OCI-LY1 (cell line): ENCODE results near the gene MTERF4.

Source experiments
- H2AFZ ChIP-seq: fragments of 200-600 bp; sonication (generic), shearing (Covaris generic); 2 replicates; pipeline ENCODE4 v1.6.0; 2014; ENCODE audit warnings: antibody characterized with exemption, mild to moderate bottlenecking, low read length
- H3F3A ChIP-seq: fragments of 200-600 bp; sonication (generic), shearing (Covaris generic); 2 replicates; pipeline ENCODE4 v1.6.0; 2014; ENCODE audit warnings: mild to moderate bottlenecking, antibody characterized with exemption, low read length, moderate library complexity; ENCODE audit not compliant: insufficient read depth
- H3K27ac ChIP-seq: fragments of 200-600 bp; sonication (generic); 2 replicates; pipeline ENCODE4 v1.5.1; 2014; ENCODE audit warnings: low read length, mixed run types, mild to moderate bottlenecking, low read depth; ENCODE audit not compliant: poor library complexity, severe bottlenecking
- H3K27me3 ChIP-seq: fragments of 200-600 bp; sonication (generic); 2 replicates; pipeline ENCODE4 v1.6.0; 2014; ENCODE audit warnings: antibody characterized with exemption, mild to moderate bottlenecking, low read length, moderate library complexity; ENCODE audit not compliant: insufficient read depth
- H3K36me3 ChIP-seq: fragments of 200-600 bp; sonication (generic); 2 replicates; pipeline ENCODE4 v1.6.1; 2014; ENCODE audit warnings: mild to moderate bottlenecking, antibody characterized with exemption, low read length, moderate library complexity, mixed read lengths; ENCODE audit not compliant: insufficient read depth
- H3K4me1 ChIP-seq: fragments of 200-600 bp; sonication (generic); 2 replicates; pipeline ENCODE4 v1.5.1; 2014; ENCODE audit warnings: mild to moderate bottlenecking, low read length, moderate library complexity; ENCODE audit not compliant: insufficient read depth, severe bottlenecking
- H3K4me2 ChIP-seq: fragments of 200-600 bp; sonication (generic), shearing (Covaris generic); 2 replicates; pipeline ENCODE4 v1.6.1; 2014; ENCODE audit warnings: low read length
- H3K4me3 ChIP-seq: fragments of 200-600 bp; sonication (generic); 2 replicates; pipeline ENCODE4 v1.5.1; 2014; ENCODE audit warnings: low read length, low read depth, mild to moderate bottlenecking, mixed read lengths; ENCODE audit not compliant: poor library complexity, severe bottlenecking
- H3K79me2 ChIP-seq: fragments of 200-600 bp; shearing (Covaris generic); 2 replicates; pipeline ENCODE4 v1.6.1; 2016; ENCODE audit warnings: mixed run types, low read length, mixed read lengths; ENCODE audit not compliant: insufficient read depth
- H3K9ac ChIP-seq: fragments of 200-600 bp; sonication (generic), shearing (Covaris generic); 2 replicates; pipeline ENCODE4 v1.6.1; 2014; ENCODE audit warnings: mild to moderate bottlenecking, low read length, mixed read lengths
- H3K9me2 ChIP-seq: fragments of 200-600 bp; sonication (generic), shearing (Covaris generic); 2 replicates; pipeline ENCODE4 v1.6.1; 2014; ENCODE audit warnings: low read depth, mild to moderate bottlenecking, low read length, mixed read lengths
- H3K9me3 ChIP-seq: fragments of 200-600 bp; shearing (Covaris generic); 2 replicates; pipeline ENCODE4 v1.6.1; 2014; ENCODE audit warnings: low read length, mixed read lengths
- H4K20me1 ChIP-seq: fragments of 200-600 bp; sonication (generic), shearing (Covaris generic); 2 replicates; pipeline ENCODE4 v1.6.0; 2016; ENCODE audit warnings: mild to moderate bottlenecking, low read length; ENCODE audit not compliant: insufficient read depth
- CTCF ChIP-seq: fragments of 200-600 bp; sonication (generic), shearing (Covaris generic); IDR thresholded peaks from 2 replicates; pipeline ENCODE4 v1.5.1; 2017; ENCODE audit warnings: mild to moderate bottlenecking, antibody characterized with exemption, low read length, moderate library complexity, mixed read lengths
- EZH2 ChIP-seq: fragments of 200-600 bp; sonication (generic), shearing (Covaris generic); IDR thresholded peaks from 2 replicates; pipeline ENCODE4 v1.8.0; 2017; ENCODE audit warnings: borderline replicate concordance, mixed run types, mild to moderate bottlenecking, antibody characterized with exemption, low read length, moderate library complexity, mixed read lengths

MTERF4 gene

GRCh38 chr2:241102239-241102803, at the start of gene MTERF4:
Gene MTERF4 (minus strand): TSS chr2:241102287. CDS start chr2:241102273, 14 bp downstream.
- Histone ChIP-seq H4K20me1 (no peaks in the 10 kb centered on the region), H3K36me3 (peaks cover 39% of the 10 kb centered on the region; the same call in 1 of the 2 replicates), H3K4me2 (peak within 1 kb of the TSS; percentile 76), H3K79me2 (peaks cover 18% of the 10 kb centered on the region), H3K9ac (peak within 1 kb of the TSS; percentile 92), H3K27me3 (no peaks in the 10 kb centered on the region), H3K9me2 (no peaks in the 10 kb centered on the region), H3F3A (no peaks in the 10 kb centered on the region), H3K27ac (peak within 1 kb of the TSS; percentile 77), H3K4me3 (peak within 1 kb of the TSS; percentile 85), H3K9me3 (no peaks in the 10 kb centered on the region), H3K4me1 (peaks cover 48% of the 10 kb centered on the region), H2AFZ (0 out of 2 replicates have a peak within 1 kb of the TSS, but pooled peaks have one; percentile 61)
- no peak for TF ChIP-seq EZH2
- TF ChIP-seq CTCF, result no peak

- peaks cover 40% of the 10 kb centered on the region for H3K4me1 ChIP-seq
- peaks cover 29% of the 10 kb centered on the region for H3K79me2 ChIP-seq
- peak overlapping the region; percentile 89 for H3K4me3 ChIP-seq
- H3K27me3 ChIP-seq, result no peaks in the 10 kb centered on the region
- TF ChIP-seq CTCF, result no peak
- TF ChIP-seq EZH2, result no peak
- no peaks in the 10 kb centered on the region for H3K9me2 ChIP-seq
- H3K27ac ChIP-seq, result no peak overlapping the region
- H3F3A ChIP-seq, result no peaks in the 10 kb centered on the region
- H3K9ac ChIP-seq, result peak overlapping the region; percentile 88
- H3K4me2 ChIP-seq, result peak overlapping the region; percentile 93
- no peaks in the 10 kb centered on the region for H3K9me3 ChIP-seq
- no peaks in the 10 kb centered on the region for H4K20me1 ChIP-seq
- H3K36me3 ChIP-seq, result peaks cover 17% of the 10 kb centered on the region
- H2AFZ ChIP-seq, result no peak overlapping the region
Measured at GRCh38 chr2:241150660-241151530, 48.8 kb upstream of the MTERF4 start.

- Histone ChIP-seq H3K36me3 (peaks cover 15% of the 10 kb centered on the region), H3K27me3 (no peaks in the 10 kb centered on the region), H3K9me2 (no peaks in the 10 kb centered on the region), H3K79me2 (peaks cover 29% of the 10 kb centered on the region), H3K4me3 (peak within 1 kb of the TSS; percentile 89), H3F3A (no peaks in the 10 kb centered on the region), H3K27ac (peak within 1 kb of the TSS; percentile 6), H4K20me1 (no peaks in the 10 kb centered on the region), H2AFZ (no peak within 1 kb of the TSS), H3K9me3 (no peaks in the 10 kb centered on the region), H3K9ac (peak within 1 kb of the TSS; percentile 88), H3K4me2 (peak within 1 kb of the TSS; percentile 93), H3K4me1 (peaks cover 41% of the 10 kb centered on the region)
- peak; percentile 17; the same call in 1 of the 2 replicates for TF ChIP-seq CTCF
- TF ChIP-seq EZH2, result no peak
Measured at GRCh38 chr2:241149925-241150659, 48.0 kb upstream of the MTERF4 start, which contains the start of gene PPP1R7. Gene PPP1R7 (plus strand): TSS chr2:241150467. CDS start chr2:241150496, 29 bp downstream.
